GM21786 (cell line): Measurements from ENCODE around the gene BEST3.
"Not testable (repeated sequence)": the region's sequence is repeated elsewhere in the genome, so short reads cannot be mapped to it uniquely, and the experiment has no call there.

ENCODE experiments used
- ATAC-seq: cut with Tn5 transposase; IDR thresholded peaks from one replicate; pipeline ENCODE4 v1.9.1; 2021; ENCODE audit not compliant: unreplicated experiment

The BEST3 gene

GRCh38 chr12:69688471-69689427, 10.4 kb downstream of the BEST3 start:
- ATAC-seq: peak; percentile 46

- ATAC-seq: no peak
Measured at GRCh38 chr12:69688021-69688420, 11.1 kb downstream of the BEST3 start.

- ATAC-seq: no peak
Measured at GRCh38 chr12:69687390-69687789, 11.7 kb downstream of the BEST3 start.

- peak; percentile 61 for ATAC-seq
Measured at GRCh38 chr12:69686731-69687130, 12.4 kb downstream of the BEST3 start.

GRCh38 chr12:69685810-69686209, 13.3 kb downstream of the BEST3 start:
- peak; percentile 70 for ATAC-seq

- no peak for ATAC-seq
Measured at GRCh38 chr12:69684466-69684865, 14.6 kb downstream of the BEST3 start.

GRCh38 chr12:69682110-69682755, 16.9 kb downstream of the BEST3 start:
- no peak for ATAC-seq

GRCh38 chr12:69679119-69679518, 20.0 kb downstream of the BEST3 start:
- ATAC-seq: no peak

- no peak for ATAC-seq
Measured at GRCh38 chr12:69676257-69677012, 22.7 kb downstream of the BEST3 start.

- no peak for ATAC-seq
Measured at GRCh38 chr12:69672195-69672594, 26.9 kb downstream of the BEST3 start.

- ATAC-seq: no peak
Measured at GRCh38 chr12:69671597-69671996, 27.5 kb downstream of the BEST3 start.

- ATAC-seq: no peak
Measured at GRCh38 chr12:69666798-69667197, 32.3 kb downstream of the BEST3 start.

- not testable (repeated sequence) for ATAC-seq
Measured at GRCh38 chr12:69664930-69665377, 34.1 kb downstream of the BEST3 start.

- no peak for ATAC-seq
Measured at GRCh38 chr12:69663726-69664125, 35.4 kb downstream of the BEST3 start.

- no peak for ATAC-seq
Measured at GRCh38 chr12:69662764-69663163, 36.3 kb downstream of the BEST3 start.

GRCh38 chr12:69661386-69661785, 37.7 kb downstream of the BEST3 start:
- no peak for ATAC-seq

GRCh38 chr12:69660164-69660863, 38.8 kb downstream of the BEST3 start:
- ATAC-seq: no peak

- ATAC-seq: no peak
Measured at GRCh38 chr12:69658203-69658602, 40.9 kb downstream of the BEST3 start.

- no peak for ATAC-seq
Measured at GRCh38 chr12:69657376-69658137, 41.5 kb downstream of the BEST3 start.
